HG03103 (cell line): ENCODE data around the gene ADCY9.
"Not testable (repeated sequence)": the region's sequence is repeated elsewhere in the genome, so short reads cannot be mapped to it uniquely, and the experiment has no call there.

ENCODE experiments used
- ATAC-seq: cut with Tn5 transposase; IDR thresholded peaks from one replicate; pipeline ENCODE4 v1.9.1; 2021; ENCODE audit warnings: low read depth; ENCODE audit not compliant: unreplicated experiment

ADCY9 gene

GRCh38 chr16:3938471-3938842 is 177.8 kb downstream of the ADCY9 start:
- no peak for ATAC-seq

- ATAC-seq, result no peak
Observed at GRCh38 chr16:3937066-3937875, 179.0 kb downstream of the ADCY9 start.

DNA sequence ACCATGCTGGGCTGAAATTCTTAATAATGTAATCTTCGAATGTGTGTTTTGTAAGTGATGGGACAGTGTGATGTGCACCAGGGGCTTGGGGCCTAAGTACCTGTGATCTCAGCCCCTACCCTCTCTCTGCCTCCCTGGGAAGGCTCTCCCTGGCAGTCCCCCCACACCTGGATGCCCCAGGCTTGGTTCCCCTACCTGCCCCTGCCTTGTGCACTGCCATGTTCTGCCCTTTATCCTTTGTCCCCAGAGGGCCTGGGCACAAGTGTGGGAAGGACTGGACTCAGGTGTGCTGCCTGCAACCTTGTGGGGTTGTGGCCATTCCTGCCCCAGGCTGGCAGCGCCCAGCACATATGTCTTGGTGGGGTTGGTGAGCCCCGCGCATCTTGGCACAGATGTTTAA is 180.3 kb downstream of the ADCY9 start:
- no peak for ATAC-seq

DNA sequence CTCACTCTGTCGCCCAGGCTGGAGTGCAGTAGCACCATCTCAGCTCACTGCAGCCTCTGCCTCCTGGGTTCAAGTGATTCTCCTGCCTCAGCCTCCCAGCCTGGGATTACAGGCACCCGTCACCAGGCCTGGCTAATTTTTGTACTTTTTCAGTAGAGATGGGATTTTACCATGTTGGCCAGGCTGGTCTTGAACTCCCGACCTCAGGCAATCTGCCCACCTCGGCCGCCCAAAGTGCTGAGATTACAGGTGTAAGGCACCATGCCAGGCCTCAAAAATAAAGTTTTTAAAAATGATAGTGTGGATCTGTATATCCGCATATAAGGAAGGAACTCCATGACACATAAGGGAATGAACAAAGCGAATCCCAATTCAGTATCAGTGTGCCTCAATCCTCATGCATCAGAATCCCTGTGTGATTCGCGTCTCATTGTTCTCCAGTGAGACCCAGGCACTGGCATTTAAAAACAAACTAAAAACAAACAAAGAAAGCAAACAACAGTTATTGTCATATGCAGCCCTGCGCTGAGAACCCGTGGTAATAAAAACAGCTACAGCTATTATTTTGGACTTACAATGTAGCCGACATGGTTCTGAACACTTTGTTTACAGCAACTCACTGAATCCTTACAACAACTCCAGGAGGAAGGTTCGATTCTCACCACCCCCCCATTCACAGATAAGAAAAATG is 181.6 kb downstream of the ADCY9 start:
- no peak for ATAC-seq

DNA sequence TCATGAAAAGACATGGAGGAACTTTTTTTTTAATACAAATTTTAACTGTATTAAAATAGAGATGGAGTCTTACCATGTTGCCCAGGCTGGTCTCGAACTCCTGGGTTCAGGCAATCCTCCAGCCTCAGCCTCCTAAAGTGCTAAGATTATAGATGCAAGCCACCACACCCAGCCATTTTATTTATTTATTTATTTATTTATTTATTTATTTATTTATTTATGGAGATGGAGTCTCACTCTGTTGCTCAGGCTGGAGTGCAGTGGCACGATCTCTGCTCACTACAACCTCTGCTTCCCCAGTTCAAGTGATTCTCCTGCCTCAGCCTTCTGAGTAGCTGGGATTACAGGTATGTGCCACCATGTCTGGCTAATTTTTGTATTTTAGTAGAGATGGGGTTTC is 189.1 kb downstream of the ADCY9 start:
- ATAC-seq, result not testable (repeated sequence)

DNA sequence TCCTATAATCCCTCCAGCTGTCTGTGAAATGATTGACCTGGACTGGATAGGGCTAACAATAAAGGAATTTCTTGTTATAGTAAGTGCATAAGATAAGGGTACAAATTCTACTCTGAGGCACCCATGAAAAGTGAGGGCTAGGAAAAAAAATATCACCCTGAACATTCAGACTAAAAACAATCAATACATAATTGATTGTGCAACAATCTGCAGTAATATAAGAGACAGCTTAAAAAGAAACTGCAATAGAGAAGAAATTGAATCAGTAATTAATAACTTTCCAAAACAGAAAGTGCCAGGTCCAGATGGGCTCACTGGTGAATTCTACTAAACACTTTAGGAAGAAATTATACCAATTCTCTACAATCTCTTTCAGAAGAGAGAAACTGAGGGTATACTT is 191.5 kb downstream of the ADCY9 start:
- no peak for ATAC-seq

DNA sequence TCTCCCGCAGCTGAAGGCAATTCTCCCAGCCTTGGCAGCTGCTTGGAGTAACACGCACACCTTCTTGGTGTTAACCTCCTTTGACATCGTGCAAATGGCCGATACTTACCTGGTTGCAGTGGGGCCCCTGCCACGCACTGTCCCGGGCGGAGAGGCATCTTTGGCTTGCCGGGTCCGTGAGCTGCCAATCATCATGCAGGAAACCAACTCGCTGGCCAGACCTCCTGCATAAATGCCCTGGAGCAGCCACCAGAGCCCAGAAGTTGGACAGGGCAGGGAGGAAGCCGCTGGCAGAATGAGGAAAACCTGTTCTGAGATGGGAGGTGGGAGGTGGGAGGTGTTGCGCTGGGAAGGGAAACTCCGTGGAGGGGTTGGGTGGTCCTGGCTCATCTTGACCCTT is 194.0 kb downstream of the ADCY9 start:
- no peak for ATAC-seq

GRCh38 chr16:3920206-3920605 is 196.0 kb downstream of the ADCY9 start:
- no peak for ATAC-seq

DNA sequence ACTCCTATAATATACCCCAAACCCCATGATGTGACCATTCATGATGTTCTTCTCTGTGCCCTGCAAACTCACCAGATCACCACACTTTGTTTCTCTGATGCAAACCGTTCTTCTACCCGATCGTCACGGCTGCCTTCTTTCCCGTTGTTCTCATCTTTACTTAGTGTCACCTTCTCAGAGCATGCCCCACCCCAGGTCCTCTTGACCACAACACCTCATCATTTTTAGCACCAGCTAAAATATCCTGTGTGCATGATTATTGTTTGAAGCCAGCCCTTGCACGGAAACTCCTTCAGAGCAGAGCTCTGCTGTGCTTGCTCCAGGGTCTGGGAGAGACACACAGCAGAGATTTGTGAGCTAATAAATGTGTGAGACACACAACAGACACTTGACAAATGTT is 196.8 kb downstream of the ADCY9 start:
- ATAC-seq, result no peak

DNA sequence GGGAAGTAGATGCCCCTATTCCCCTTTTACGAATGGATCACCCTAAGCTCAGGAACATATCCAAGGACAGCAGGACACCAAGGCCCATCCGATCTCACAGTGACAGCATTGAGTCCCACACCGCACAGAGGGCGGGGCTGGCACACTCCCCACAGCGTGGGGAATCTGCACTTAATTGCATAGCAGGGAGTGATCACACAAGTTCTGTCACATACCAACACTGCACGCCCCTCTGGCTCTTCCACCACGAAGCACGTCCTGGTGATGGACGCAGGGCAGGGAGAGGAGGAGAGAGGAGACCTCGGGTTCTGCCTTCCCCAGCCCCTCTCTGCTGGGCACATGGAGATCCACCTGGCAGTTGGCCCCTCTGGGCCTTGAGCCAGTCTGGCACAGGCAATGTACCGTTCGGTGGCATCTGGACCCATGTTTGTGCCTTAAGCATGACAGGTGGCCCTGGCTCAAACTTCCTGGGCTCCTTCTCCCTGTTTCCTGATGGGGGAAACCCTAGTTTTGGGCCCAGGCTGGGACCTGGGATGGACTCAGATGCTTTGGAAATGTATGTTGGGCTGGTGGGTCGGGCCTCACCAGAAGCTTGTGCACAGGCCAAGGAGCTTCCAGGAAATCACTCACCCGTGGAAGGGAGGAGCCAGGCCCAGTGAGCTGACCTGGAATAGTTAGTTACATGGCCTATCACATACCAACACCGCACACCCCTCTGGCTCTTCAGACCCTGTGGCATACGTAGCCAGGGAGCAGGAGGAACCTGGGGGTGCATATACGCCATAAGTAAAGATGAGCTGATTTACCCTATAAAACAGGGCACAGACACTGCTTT is 200.6 kb downstream of the ADCY9 start:
- ATAC-seq, result no peak

GRCh38 chr16:3912897-3913296 is 203.3 kb downstream of the ADCY9 start:
- no peak for ATAC-seq
